Measurements from ENCODE around the gene MCOLN1. TPM values are rescaled to one million over a fixed set of nuclear protein-coding genes. Genes with fewer than 3 reads are reported as not detected.

The MCOLN1 gene
- polyA plus RNA-seq, 1 donor (not counting 4 experiments of a cell fraction or from before 2014, with no cell fraction given), result 14.0 TPM

DNA sequence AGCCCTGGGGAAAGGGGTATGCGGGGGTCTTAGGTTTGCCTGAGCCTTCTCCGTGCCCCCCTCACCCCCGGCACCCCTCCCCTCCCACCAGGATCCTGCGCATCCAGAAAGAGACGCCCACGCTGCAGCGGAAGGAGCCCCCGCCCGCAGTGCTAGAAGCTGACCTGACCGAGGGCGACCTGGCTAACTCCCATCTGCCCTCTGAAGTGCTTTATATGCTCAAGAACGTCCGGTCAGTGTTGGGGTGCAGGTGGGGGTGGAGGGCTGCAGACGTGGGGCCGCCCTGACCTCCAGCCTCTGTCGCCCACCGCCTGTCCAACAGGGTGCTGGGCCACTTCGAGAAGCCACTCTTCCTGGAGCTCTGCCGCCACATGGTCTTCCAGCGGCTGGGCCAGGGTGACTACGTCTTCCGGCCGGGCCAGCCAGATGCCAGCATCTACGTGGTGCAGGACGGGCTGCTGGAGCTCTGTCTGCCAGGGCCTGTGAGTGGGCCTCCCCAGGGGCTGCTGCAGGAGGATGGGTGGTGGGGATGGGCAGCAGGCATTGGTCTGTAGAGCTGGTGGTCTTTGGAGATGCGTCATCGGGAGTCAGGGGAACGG lies 17.5 kb downstream of the MCOLN1 start:
- peaks cover 1% of the 10 kb centered on the region for H3K79me2 ChIP-seq (ENCODE audit: control insufficient read depth, insufficient read depth, low read length)
- H4K20me1 ChIP-seq (ENCODE audit: control insufficient read depth, extremely low read depth, insufficient read depth, low read length), result no peaks in the 10 kb centered on the region
- peaks cover 4% of the 10 kb centered on the region for H3K4me1 ChIP-seq (ENCODE audit: control insufficient read depth, extremely low read depth, insufficient read depth, low read length)
- H3K4me3 ChIP-seq (ENCODE audit: control insufficient read depth in 2 of 3, extremely low read depth in 1 of 3, insufficient read depth in 2 of 3, low read depth in 1 of 3, low read length in 3 of 3), result no peak overlapping the region
- no peak overlapping the region for H3K27ac ChIP-seq (ENCODE audit: control insufficient read depth, insufficient read depth, low read length)
- no peak overlapping the region for H3K4me2 ChIP-seq (ENCODE audit: control insufficient read depth, extremely low read depth, insufficient read depth, low read depth, low read length)
- H3K9me1 ChIP-seq (ENCODE audit: control insufficient read depth, extremely low read depth, insufficient read depth, low read length), result no peaks in the 10 kb centered on the region
- DNase-seq (ENCODE audit: low read depth, low spot score) (no peak), FAIRE-seq (no peak)
- no peak for TF ChIP-seq EZH2 (IDR thresholded peaks at IDR 0.05; ENCODE audit: low read length)
- TF ChIP-seq, protein P1, sequence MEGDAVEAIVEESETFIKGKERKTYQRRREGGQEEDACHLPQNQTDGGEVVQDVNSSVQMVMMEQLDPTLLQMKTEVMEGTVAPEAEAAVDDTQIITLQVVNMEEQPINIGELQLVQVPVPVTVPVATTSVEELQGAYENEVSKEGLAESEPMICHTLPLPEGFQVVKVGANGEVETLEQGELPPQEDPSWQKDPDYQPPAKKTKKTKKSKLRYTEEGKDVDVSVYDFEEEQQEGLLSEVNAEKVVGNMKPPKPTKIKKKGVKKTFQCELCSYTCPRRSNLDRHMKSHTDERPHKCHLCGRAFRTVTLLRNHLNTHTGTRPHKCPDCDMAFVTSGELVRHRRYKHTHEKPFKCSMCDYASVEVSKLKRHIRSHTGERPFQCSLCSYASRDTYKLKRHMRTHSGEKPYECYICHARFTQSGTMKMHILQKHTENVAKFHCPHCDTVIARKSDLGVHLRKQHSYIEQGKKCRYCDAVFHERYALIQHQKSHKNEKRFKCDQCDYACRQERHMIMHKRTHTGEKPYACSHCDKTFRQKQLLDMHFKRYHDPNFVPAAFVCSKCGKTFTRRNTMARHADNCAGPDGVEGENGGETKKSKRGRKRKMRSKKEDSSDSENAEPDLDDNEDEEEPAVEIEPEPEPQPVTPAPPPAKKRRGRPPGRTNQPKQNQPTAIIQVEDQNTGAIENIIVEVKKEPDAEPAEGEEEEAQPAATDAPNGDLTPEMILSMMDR (optimal IDR thresholded peaks at IDR 0.05 in 1 of 3, IDR thresholded peaks at IDR 0.05 in 1 of 3, conservative IDR thresholded peaks at IDR 0.05 in 1 of 3; ENCODE audit: extremely low read depth in 1 of 3, insufficient read depth in 2 of 3, low read length in 3 of 3), result no peak
- no peak overlapping the region for H3K9ac ChIP-seq (ENCODE audit: control insufficient read depth, extremely low read depth, insufficient read depth, low read length)
- H3K36me3 ChIP-seq (ENCODE audit: control insufficient read depth in 2 of 2, extremely low read depth in 1 of 2, insufficient read depth in 2 of 2, low read length in 2 of 2), result peaks cover 15 to 28% of the 10 kb centered on the region in 2 experiments
- H3K9me3 ChIP-seq (ENCODE audit: control insufficient read depth, low read depth, low read length), result no peaks in the 10 kb centered on the region
- H3K27me3 ChIP-seq (ENCODE audit: control insufficient read depth, extremely low read depth, insufficient read depth, low read length), result no peaks in the 10 kb centered on the region
- H2AFZ ChIP-seq (ENCODE audit: control insufficient read depth, low read length), result no peak overlapping the region
- dilution Hi-C loops (cut with MboI; ENCODE audit: extremely low pct_ligation_motif_present, low sequenced_read_pairs), result no loop called here

DNA sequence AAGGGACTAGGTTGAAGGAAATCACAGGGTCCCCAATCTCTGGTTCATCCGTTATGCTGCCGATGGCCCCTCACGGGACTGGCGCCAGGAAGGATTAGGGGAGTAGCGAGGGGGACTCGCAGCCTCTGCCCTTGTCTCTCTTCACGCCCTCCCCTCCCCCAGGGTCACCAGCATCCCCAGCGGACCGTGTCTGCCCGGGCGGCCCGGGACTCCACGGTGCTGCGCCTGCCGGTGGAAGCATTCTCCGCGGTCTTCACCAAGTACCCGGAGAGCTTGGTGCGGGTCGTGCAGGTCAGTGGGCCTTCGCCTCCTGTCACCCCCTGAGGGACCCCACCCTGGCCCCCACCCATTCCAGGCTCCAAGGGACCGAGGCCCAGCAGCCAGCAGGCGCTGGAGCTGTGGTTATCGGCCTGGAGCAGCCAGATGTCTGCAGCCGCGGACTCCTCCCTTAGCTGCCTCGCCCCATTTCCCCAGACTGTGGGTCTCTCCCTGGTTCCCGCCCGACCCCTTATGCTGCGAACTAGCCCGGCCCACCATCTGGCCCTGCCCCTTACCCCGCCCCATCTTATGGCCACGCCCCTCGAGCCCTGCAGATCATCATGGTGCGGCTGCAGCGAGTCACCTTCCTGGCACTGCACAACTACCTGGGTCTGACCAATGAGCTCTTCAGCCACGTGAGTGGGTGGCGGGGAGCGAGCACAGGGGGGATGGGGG lies 18.5 kb downstream of the MCOLN1 start:
- FAIRE-seq, result no peak

More for the DNA sequence above, 18.5 kb downstream of the MCOLN1 start:
- Histone ChIP-seq H3K4me1 (ENCODE audit: control insufficient read depth, extremely low read depth, insufficient read depth, low read length) (peaks cover 4% of the 10 kb centered on the region), H3K79me2 (ENCODE audit: control insufficient read depth, insufficient read depth, low read length) (no peaks in the 10 kb centered on the region), H3K4me2 (ENCODE audit: control insufficient read depth, extremely low read depth, insufficient read depth, low read depth, low read length) (no peak overlapping the region), H2AFZ (ENCODE audit: control insufficient read depth, low read length) (no peak overlapping the region), H4K20me1 (ENCODE audit: control insufficient read depth, extremely low read depth, insufficient read depth, low read length) (no peaks in the 10 kb centered on the region), H3K9ac (ENCODE audit: control insufficient read depth, extremely low read depth, insufficient read depth, low read length) (no peak overlapping the region), H3K27ac (ENCODE audit: control insufficient read depth, insufficient read depth, low read length) (no peak overlapping the region), H3K9me1 (ENCODE audit: control insufficient read depth, extremely low read depth, insufficient read depth, low read length) (no peaks in the 10 kb centered on the region), H3K4me3 (ENCODE audit: control insufficient read depth in 2 of 3, extremely low read depth in 1 of 3, insufficient read depth in 2 of 3, low read depth in 1 of 3, low read length in 3 of 3) (no peak overlapping the region), H3K36me3 (ENCODE audit: control insufficient read depth in 2 of 2, extremely low read depth in 1 of 2, insufficient read depth in 2 of 2, low read length in 2 of 2) (peaks cover 15 to 28% of the 10 kb centered on the region in 2 experiments), H3K9me3 (ENCODE audit: control insufficient read depth, low read depth, low read length) (no peaks in the 10 kb centered on the region), H3K27me3 (ENCODE audit: control insufficient read depth, extremely low read depth, insufficient read depth, low read length) (no peaks in the 10 kb centered on the region)
- TF ChIP-seq, protein P1 (optimal IDR thresholded peaks at IDR 0.05 in 1 of 3, IDR thresholded peaks at IDR 0.05 in 1 of 3, conservative IDR thresholded peaks at IDR 0.05 in 1 of 3; ENCODE audit: extremely low read depth in 1 of 3, insufficient read depth in 2 of 3, low read length in 3 of 3), result no peak
- no peak for TF ChIP-seq EZH2 (IDR thresholded peaks at IDR 0.05; ENCODE audit: low read length)
- DNase-seq (ENCODE audit: low read depth, low spot score), result no peak
- dilution Hi-C loops (cut with MboI; ENCODE audit: extremely low pct_ligation_motif_present, low sequenced_read_pairs), result no loop called here

Data from keratinocyte (primary cell).